Peyer's patch (tissue), 4 donors: ENCODE data around the gene TLL1.

Experiments used
- CTCF ChIP-seq, 6 experiments: fragments of 450-650 bp in 4 of 6; fragments of 200-600 bp in 2 of 6; sonication (generic) in 1 of 6; IDR thresholded peaks; one replicate each; pipeline ENCODE4 v1.5.1; 2017 to 2019; ENCODE audit warnings: antibody characterized with exemption in 6 of 6, mild to moderate bottlenecking in 3 of 6, moderate library complexity in 1 of 6
- POLR2A ChIP-seq, 2 donors: fragments of 450-650 bp; IDR thresholded peaks; one replicate each; pipeline ENCODE4 v1.5.1; 2017; ENCODE audit warnings: antibody characterized with exemption in 2 of 2, mild to moderate bottlenecking in 2 of 2, moderate library complexity in 2 of 2

- TF ChIP-seq POLR2A (IDR thresholded peaks at IDR 0.05) (no peak), CTCF (IDR thresholded peaks at IDR 0.05) (no peak)
These were observed 58.7 kb downstream of the TLL1 start for GRCh38 chr4:165931741-165932140.
